Endothelial cell of umbilical vein (primary cell): ENCODE results near the gene ABLIM2. TPM values are rescaled to one million over a fixed set of nuclear protein-coding genes. Genes with fewer than 3 reads are reported as not detected.

Source experiments
- BruUV-seq: library from RNA; stranded (reverse); fragments of 400-500 nt; replicated peaks from 2 replicates; lab custom pipeline; 2021; lab: Mats Ljungman, UMichigan
- CTCF ChIA-PET: fragments of 300-600, 350-600 bp; sonication (Branson Sonifier 250); formaldehyde crosslinking; loops from one replicate; lab custom pipeline; 2021; ENCODE audit warnings: antibody characterized with exemption, inconsistent platforms; lab: Charles Lee
- POLR2A ChIA-PET: fragments of 300-600, 350-600 bp; sonication (Branson Sonifier 250); formaldehyde crosslinking; loops from one replicate; lab custom pipeline; 2021; ENCODE audit warnings: antibody characterized with exemption, inconsistent platforms; lab: Charles Lee
- DNase-seq: peaks from one replicate; pipeline ENCODE4 v3.0.0-alpha.2; 2011; ENCODE audit warnings: low read depth, low spot score
- FAIRE-seq: peaks from 2 replicates; lab custom pipeline; 2011; peaks lifted over from hg19 to GRCh38; lab: Jason Lieb, UNC
- H2AFZ ChIP-seq: 2 replicates; pipeline ENCODE4 v1.6.0; 2012; ENCODE audit warnings: low read depth, low read length, control low read depth, inconsistent platforms
- H3K27ac ChIP-seq: 2 replicates; pipeline ENCODE4 v1.5.1; 2011; ENCODE audit warnings: low read depth, mild to moderate bottlenecking, control low read depth, low read length, moderate library complexity; ENCODE audit not compliant: insufficient read depth
- H3K27me3 ChIP-seq, 2 experiments: 2 replicates each; pipeline versions ENCODE4 v1.6.0 to v1.6.1; 2011; ENCODE audit warnings: low read length in 2 of 2, mixed read lengths in 1 of 2; ENCODE audit not compliant: control insufficient read depth in 2 of 2, insufficient read depth in 2 of 2
- H3K36me3 ChIP-seq, 2 experiments: 2 replicates in 1 of 2; 3 replicates in 1 of 2; pipeline ENCODE4 v1.5.1; 2011; ENCODE audit warnings: low read length in 2 of 2, mild to moderate bottlenecking in 1 of 2, moderate library complexity in 1 of 2; ENCODE audit not compliant: control insufficient read depth in 2 of 2, insufficient read depth in 2 of 2; ENCODE audit errors: extremely low read depth in 1 of 2
- H3K4me1 ChIP-seq: 3 replicates; pipeline ENCODE4 v1.5.1; 2011; ENCODE audit warnings: mild to moderate bottlenecking, low read length; ENCODE audit not compliant: control insufficient read depth, insufficient read depth; ENCODE audit errors: extremely low read depth
- H3K4me2 ChIP-seq: 2 replicates; pipeline ENCODE4 v1.6.1; 2011; ENCODE audit warnings: low read length, control low read depth, mixed read lengths; ENCODE audit not compliant: insufficient read depth
- H3K4me3 ChIP-seq, 3 experiments: fragments of 200-600 bp in 1 of 3; sonication (generic), shearing (Covaris generic) in 1 of 3; replicated peaks in 1 of 3; 2 replicates each; pipeline ENCODE4 v1.5.1; 2011 to 2016; ENCODE audit warnings: control low read depth in 3 of 3, low read length in 3 of 3, mild to moderate bottlenecking in 2 of 3, inconsistent platforms in 1 of 3, low read depth in 1 of 3, moderate library complexity in 1 of 3; ENCODE audit not compliant: insufficient read depth in 1 of 3
- H3K79me2 ChIP-seq: 2 replicates; pipeline ENCODE4 v1.6.0; 2012; ENCODE audit warnings: low read length, inconsistent platforms; ENCODE audit not compliant: control insufficient read depth, insufficient read depth
- H3K9ac ChIP-seq: replicated peaks from 2 replicates; pipeline ENCODE3; 2011; ENCODE audit warnings: low read length, control low read depth; ENCODE audit not compliant: insufficient read depth; ENCODE audit errors: extremely low read depth
- H3K9me1 ChIP-seq: replicated peaks from 3 replicates; pipeline ENCODE4 v1.6.0; 2011; ENCODE audit warnings: mild to moderate bottlenecking, low read length; ENCODE audit not compliant: control insufficient read depth, insufficient read depth; ENCODE audit errors: extremely low read depth
- H3K9me3 ChIP-seq: replicated peaks from 2 replicates; pipeline ENCODE4 v1.5.1; 2012; ENCODE audit warnings: low read length, inconsistent platforms; ENCODE audit not compliant: control insufficient read depth, insufficient read depth
- H4K20me1 ChIP-seq: replicated peaks from 2 replicates; pipeline ENCODE3; 2011; ENCODE audit warnings: mild to moderate bottlenecking, low read length; ENCODE audit not compliant: control insufficient read depth, insufficient read depth; ENCODE audit errors: extremely low read depth
- EZH2 ChIP-seq: IDR thresholded peaks from 2 replicates; pipeline ENCODE4 v1.6.1; 2012; ENCODE audit warnings: borderline replicate concordance, low read depth, mild to moderate bottlenecking, moderate library complexity, low read length, inconsistent platforms; ENCODE audit not compliant: severe bottlenecking
- FOS ChIP-seq: IDR thresholded peaks from 2 replicates; pipeline ENCODE4 v1.6.1; 2011; ENCODE audit warnings: mild to moderate bottlenecking, low read length, moderate library complexity, borderline replicate concordance; ENCODE audit not compliant: insufficient read depth
- GATA2 ChIP-seq: IDR thresholded peaks from 2 replicates; pipeline ENCODE4 v1.7.0; 2011; ENCODE audit warnings: low read depth, mild to moderate bottlenecking, moderate library complexity, mixed read lengths, low read length; ENCODE audit not compliant: insufficient read length, insufficient read depth
- JUN ChIP-seq: IDR thresholded peaks from 2 replicates; pipeline ENCODE4 v1.6.1; 2011; ENCODE audit warnings: borderline replicate concordance, low read depth; ENCODE audit not compliant: insufficient read length, insufficient read depth
- MYC ChIP-seq: IDR thresholded peaks from one replicate; pipeline ENCODE4 v1.6.1; 2011; ENCODE audit warnings: mild to moderate bottlenecking, low read depth, low read length
- POLR2A ChIP-seq: IDR thresholded peaks from 2 replicates; pipeline ENCODE4 v1.6.1; 2012; ENCODE audit warnings: low read depth, mild to moderate bottlenecking, control low read depth, low read length
- POLR2AphosphoS5 ChIP-seq: IDR thresholded peaks from 2 replicates; pipeline ENCODE4 v1.6.1; 2012; ENCODE audit warnings: low read depth, mild to moderate bottlenecking, control low read depth, low read length, moderate library complexity; ENCODE audit not compliant: insufficient read depth
- dilution Hi-C: fragments of 300-500 bp; cut with MboI; formaldehyde crosslinking; loops from one replicate; pipeline ENCODE4 v1.15.0; 2019; ENCODE audit warnings: low sequenced_read_pairs; ENCODE audit not compliant: extremely low pct_ligation_motif_present
- intact Hi-C: fragments of 100-400 bp; cut with micrococcal nuclease; formaldehyde crosslinking; loops from one replicate; pipeline ENCODE4 v1.10.0; 2022
- polyA plus RNA-seq, 4 experiments: library from polyadenylated mRNA; depleted of rRNA in 3 of 4; stranded (reverse) in 3 of 4; unstranded in 1 of 4; fragments of >200 nt; gene quantifications; 2 replicates each; pipeline versions ENCODE4 v1.2.1 to v1.2.3, GENCODE V29; 2011 to 2012; ENCODE audit warnings: missing spikeins in 1 of 4
- total RNA-seq: library from RNA; stranded (reverse); gene quantifications from 2 replicates; pipeline ENCODE4 v1.2.3, GENCODE V29; 2021
- TF ChIP-seq, protein P1 (sequence below), 2 donors: IDR thresholded peaks; 1 replicate in 1 of 2; 2 replicates in 1 of 2; pipeline ENCODE4 v1.5.1; 2011; ENCODE audit warnings: low read length in 2 of 2, mild to moderate bottlenecking in 2 of 2, moderate library complexity in 2 of 2, control low read depth in 1 of 2, inconsistent platforms in 1 of 2, low read depth in 1 of 2; ENCODE audit not compliant: insufficient read depth in 1 of 2; ENCODE audit errors: extremely low read depth in 1 of 2
- TF ChIP-seq, protein P2 (sequence below): IDR thresholded peaks from 2 replicates; pipeline ENCODE4 v1.6.1; 2011; ENCODE audit not compliant: insufficient read depth, insufficient read length

Gene ABLIM2
- total and polyA plus RNA-seq, 2 donors (not counting 3 experiments of a cell fraction or from before 2014, with no cell fraction given), result 0.28 to 0.66 TPM

GRCh38 chr4:8176547-8177399, 18.2 kb upstream of the ABLIM2 start:
- TF ChIP-seq JUN, result no peak
- TF ChIP-seq, protein P1, sequence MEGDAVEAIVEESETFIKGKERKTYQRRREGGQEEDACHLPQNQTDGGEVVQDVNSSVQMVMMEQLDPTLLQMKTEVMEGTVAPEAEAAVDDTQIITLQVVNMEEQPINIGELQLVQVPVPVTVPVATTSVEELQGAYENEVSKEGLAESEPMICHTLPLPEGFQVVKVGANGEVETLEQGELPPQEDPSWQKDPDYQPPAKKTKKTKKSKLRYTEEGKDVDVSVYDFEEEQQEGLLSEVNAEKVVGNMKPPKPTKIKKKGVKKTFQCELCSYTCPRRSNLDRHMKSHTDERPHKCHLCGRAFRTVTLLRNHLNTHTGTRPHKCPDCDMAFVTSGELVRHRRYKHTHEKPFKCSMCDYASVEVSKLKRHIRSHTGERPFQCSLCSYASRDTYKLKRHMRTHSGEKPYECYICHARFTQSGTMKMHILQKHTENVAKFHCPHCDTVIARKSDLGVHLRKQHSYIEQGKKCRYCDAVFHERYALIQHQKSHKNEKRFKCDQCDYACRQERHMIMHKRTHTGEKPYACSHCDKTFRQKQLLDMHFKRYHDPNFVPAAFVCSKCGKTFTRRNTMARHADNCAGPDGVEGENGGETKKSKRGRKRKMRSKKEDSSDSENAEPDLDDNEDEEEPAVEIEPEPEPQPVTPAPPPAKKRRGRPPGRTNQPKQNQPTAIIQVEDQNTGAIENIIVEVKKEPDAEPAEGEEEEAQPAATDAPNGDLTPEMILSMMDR (IDR thresholded peaks at IDR 0.05; ENCODE audit: extremely low read depth in 1 of 2, insufficient read depth in 1 of 2, low read depth in 1 of 2, low read length in 2 of 2), result peak; percentile 82 to 86
- H3K9me1 ChIP-seq, result no peaks in the 10 kb centered on the region
- H3K79me2 ChIP-seq, result no peaks in the 10 kb centered on the region
- peak; percentile 45 for DNase-seq
- H3K4me1 ChIP-seq, result no peaks in the 10 kb centered on the region
- ChIA-PET POLR2A (interaction anchor here (0.5 to 1.0 kb wide), 3 partner anchors 25 to 34 kb away, joined by 4 to 6 read pairs (median 4); no protein-coding TSS in a partner anchor), CTCF (interaction anchor here (0.5 to 5.7 kb wide), 39 partner anchors 9 to 375 kb away, joined by 3 to 196 read pairs (median 8); partner anchors contain the start of genes ABLIM2, HTRA3 and SH3TC1)
- no TSS peak for BruUV-seq
- no peak overlapping the region for H3K4me2 ChIP-seq
- H3K9ac ChIP-seq, result no peak overlapping the region
- H3K27ac ChIP-seq, result no peak overlapping the region
- intact Hi-C loops, result loop anchor here (1.0 to 2.0 kb wide), 3 partner anchors 15 to 226 kb away; no protein-coding TSS in a partner anchor
- peak; percentile 90 for FAIRE-seq
- no peak overlapping the region for H3K4me3 ChIP-seq
- H3K36me3 ChIP-seq, result no peaks in the 10 kb centered on the region
- H3K9me3 ChIP-seq, result no peaks in the 10 kb centered on the region
- no peaks in the 10 kb centered on the region for H4K20me1 ChIP-seq
- no peak overlapping the region for H2AFZ ChIP-seq
- no peaks in the 10 kb centered on the region for H3K27me3 ChIP-seq
- dilution Hi-C loops, result no loop called here

GRCh38 chr4:8175686-8176085, 17.1 kb upstream of the ABLIM2 start:
- no peaks in the 10 kb centered on the region for H3K9me3 ChIP-seq
- H3K27ac ChIP-seq, result no peak overlapping the region
- H3K36me3 ChIP-seq, result no peaks in the 10 kb centered on the region
- H3K9me1 ChIP-seq, result no peaks in the 10 kb centered on the region
- no peaks in the 10 kb centered on the region for H3K27me3 ChIP-seq
- H3K9ac ChIP-seq, result no peak overlapping the region
- FAIRE-seq (no peak), DNase-seq (no peak)
- no peaks in the 10 kb centered on the region for H3K4me1 ChIP-seq
- no peaks in the 10 kb centered on the region for H4K20me1 ChIP-seq
- TF ChIP-seq POLR2A (no peak), GATA2 (no peak), FOS (no peak), MYC (no peak), POLR2AphosphoS5 (no peak), EZH2 (no peak), JUN (no peak)
- TF ChIP-seq, protein P2, sequence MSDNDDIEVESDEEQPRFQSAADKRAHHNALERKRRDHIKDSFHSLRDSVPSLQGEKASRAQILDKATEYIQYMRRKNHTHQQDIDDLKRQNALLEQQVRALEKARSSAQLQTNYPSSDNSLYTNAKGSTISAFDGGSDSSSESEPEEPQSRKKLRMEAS, result no peak
- TF ChIP-seq, protein P1 (IDR thresholded peaks at IDR 0.05; ENCODE audit: extremely low read depth in 1 of 2, insufficient read depth in 1 of 2, low read depth in 1 of 2, low read length in 2 of 2), result no peak
- no peak overlapping the region for H2AFZ ChIP-seq
- BruUV-seq, result no TSS peak
- no peak overlapping the region for H3K4me2 ChIP-seq
- no peaks in the 10 kb centered on the region for H3K79me2 ChIP-seq
- dilution Hi-C loops, result no loop called here
- intact Hi-C loops, result loop anchor here (2.0 kb wide), 2 partner anchors 67 to 227 kb away; no protein-coding TSS in a partner anchor
- CTCF ChIA-PET, result interaction anchor here (1.6 to 5.7 kb wide), 8 partner anchors 13 to 253 kb away, joined by 8 to 196 read pairs (median 24); partner anchors contain the start of gene SH3TC1
- POLR2A ChIA-PET, result interaction anchor here (0.6 kb wide), 1 partner anchor 8 kb away, joined by 3 read pairs; no protein-coding TSS in a partner anchor
- no peak overlapping the region for H3K4me3 ChIP-seq
